HG02759 (cell line): ENCODE data around the gene LRP5.
"Not testable (repeated sequence)": the region's sequence is repeated elsewhere in the genome, so short reads cannot be mapped to it uniquely, and the experiment has no call there.

ENCODE experiments used
- ATAC-seq: cut with Tn5 transposase; IDR thresholded peaks from one replicate; pipeline ENCODE4 v1.9.1; 2021; ENCODE audit warnings: mild to moderate bottlenecking, moderate library complexity; ENCODE audit not compliant: unreplicated experiment

The LRP5 gene

DNA sequence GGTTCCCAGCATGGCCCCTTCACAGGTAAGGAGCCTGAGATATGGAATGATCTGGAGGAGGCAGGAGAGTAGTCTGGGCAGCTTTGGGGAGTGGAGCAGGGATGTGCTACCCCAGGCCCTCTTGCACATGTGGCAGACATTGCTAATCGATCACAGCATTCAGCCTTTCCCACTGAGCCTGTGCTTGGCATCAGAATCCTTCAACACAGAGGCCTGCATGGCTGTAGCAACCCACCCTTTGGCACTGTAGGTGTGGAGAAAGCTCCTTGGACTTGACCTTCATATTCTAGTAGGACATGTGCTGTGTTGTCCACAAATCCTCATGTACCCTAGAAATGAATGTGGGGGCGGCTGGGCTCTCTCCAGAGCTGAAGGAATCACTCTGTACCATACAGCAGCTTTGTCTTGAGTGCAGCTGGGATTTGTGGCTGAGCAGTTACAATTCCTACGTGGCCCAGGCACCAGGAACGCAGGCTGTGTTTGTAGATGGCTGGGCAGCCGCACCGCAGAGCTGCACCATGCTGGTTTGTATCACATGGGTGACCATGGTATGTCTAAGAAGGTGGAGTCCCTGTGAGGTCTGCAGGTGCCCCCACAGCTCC, 126.4 kb downstream of the LRP5 start:
- ATAC-seq, result no peak

GRCh38 chr11:68439355-68440065, 127.1 kb downstream of the LRP5 start:
- no peak for ATAC-seq

GRCh38 chr11:68440224-68440623, 127.8 kb downstream of the LRP5 start:
- no peak for ATAC-seq

DNA sequence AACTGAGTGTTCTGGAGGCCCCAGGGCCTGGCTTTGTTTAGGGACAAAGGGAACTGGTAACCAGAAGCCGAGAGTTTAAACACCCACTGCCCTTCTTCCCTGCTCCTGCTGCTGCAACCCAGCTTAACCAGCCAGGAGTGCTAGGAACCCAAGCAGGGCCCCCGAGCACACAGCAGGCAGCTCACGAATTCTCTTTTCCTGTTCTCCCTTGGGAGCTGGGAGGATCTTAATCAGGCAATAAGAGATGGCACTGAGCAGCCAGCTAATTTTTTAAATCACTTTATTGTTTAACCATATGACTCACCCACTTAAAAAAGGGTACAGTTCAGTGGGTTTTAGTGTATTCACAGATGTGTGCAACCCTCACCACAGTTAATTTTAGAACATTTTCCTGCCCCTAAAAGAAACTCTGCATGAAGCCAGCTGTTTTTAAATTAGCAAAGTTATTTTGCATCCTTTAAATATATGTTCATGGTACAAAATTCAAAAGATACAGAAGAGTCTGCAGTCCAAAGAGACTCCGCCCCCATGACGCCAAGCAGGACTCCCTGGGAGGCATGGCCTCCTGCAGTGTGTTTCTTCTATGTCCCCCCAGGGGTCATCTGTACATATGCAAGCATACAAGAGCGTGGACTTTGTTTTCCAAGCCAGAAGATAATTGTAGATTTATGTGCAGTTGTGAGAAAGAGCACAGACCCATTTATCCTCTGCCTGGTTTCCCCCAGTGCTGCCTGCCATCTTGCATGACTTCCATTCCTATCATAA, 129.3 kb downstream of the LRP5 start:
- no peak for ATAC-seq

DNA sequence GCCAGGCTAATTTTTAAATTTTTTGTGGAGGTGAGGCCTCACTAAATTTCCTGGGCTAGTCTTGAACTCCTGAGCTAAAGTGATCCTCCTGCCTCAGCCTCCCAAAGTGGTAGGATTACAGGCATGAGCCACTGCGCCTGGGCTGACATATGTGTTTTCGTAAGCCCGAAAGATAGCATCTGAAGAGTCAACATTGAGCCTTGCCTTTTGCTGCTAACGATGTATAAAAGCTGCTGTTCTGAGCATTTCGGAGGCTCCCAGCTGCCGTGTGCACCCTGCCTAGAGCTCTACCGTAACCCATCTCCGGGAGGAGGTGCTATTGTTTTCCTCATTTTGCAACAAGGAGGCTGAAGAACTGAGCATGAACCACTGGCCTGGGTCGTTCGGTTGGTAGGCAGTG, 130.0 kb downstream of the LRP5 start:
- no peak for ATAC-seq

- ATAC-seq, result no peak
Observed at GRCh38 chr11:68444566-68444965, 132.2 kb downstream of the LRP5 start.

DNA sequence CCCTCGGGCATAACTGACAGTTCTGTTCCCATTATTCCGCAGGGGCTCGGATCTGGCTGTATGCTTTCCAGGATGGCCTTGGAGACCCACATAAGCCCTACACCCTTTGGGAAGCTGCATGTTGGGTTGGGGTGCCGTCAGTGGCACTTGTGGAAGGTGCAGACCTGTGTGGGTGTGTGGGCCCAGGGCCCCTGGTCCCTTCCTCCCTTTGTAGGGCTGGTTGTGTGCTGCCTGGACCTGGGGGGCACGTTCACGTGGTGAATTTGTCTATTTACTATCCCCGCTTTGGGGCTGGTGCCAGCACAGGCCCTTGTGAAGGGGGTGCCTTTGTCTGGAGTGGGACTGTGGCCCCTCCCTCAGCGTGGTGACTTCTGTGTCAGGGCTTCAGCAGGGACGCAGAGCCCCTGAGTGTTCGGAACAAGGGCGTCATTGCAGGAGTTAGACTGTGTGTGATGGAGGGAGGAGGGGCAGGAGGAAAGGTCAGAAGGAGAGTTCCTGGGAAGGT, 133.2 kb downstream of the LRP5 start:
- ATAC-seq, result no peak

GRCh38 chr11:68446046-68446725, 133.8 kb downstream of the LRP5 start:
- ATAC-seq, result no peak

GRCh38 chr11:68447015-68447801, 134.8 kb downstream of the LRP5 start:
- ATAC-seq, result no peak

- not testable (repeated sequence) for ATAC-seq
Observed at GRCh38 chr11:68447914-68448313, 135.5 kb downstream of the LRP5 start.

GRCh38 chr11:68448604-68449011, 136.2 kb downstream of the LRP5 start:
- ATAC-seq, result no peak

GRCh38 chr11:68449951-68450350, 137.6 kb downstream of the LRP5 start:
- ATAC-seq, result no peak

DNA sequence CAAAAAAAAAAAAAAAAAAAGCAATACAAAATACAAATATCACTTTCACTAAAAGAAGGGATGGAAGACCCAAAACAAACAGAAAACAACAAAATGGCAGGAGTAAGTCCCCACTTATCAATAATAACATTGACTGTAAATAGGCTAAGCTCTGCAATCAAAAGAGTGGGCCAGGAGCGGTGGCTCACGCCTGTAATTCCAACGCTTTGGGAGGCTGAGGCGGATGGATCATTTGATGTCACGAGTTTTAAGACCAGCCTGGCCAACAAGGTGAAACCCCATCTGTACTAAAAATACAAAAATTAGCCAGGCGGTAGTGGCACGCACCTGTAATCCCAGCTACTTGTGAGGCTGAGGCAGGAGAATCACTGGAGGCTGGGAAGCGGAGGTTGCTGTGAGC, 138.3 kb downstream of the LRP5 start:
- ATAC-seq, result no peak

DNA sequence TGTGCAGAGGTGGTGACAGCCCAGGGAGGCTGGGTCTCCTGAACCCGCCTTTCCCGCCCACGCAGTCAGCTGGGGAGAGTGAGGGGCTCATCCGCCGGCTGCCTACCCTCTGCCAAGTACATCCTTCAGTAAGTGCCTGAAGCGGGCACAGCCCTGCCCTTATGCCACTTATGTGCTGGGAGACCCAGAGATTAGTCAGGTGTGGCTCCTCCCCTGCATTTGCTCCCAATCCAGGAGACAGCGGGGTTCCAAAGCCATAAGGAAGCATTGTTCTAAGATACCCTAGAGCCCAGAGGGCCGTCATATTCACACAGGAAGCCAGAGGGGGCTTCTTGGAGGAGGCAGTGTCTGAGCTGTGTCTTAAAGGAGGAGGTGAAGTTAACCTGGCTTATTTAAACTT, 142.4 kb downstream of the LRP5 start:
- no peak for ATAC-seq

DNA sequence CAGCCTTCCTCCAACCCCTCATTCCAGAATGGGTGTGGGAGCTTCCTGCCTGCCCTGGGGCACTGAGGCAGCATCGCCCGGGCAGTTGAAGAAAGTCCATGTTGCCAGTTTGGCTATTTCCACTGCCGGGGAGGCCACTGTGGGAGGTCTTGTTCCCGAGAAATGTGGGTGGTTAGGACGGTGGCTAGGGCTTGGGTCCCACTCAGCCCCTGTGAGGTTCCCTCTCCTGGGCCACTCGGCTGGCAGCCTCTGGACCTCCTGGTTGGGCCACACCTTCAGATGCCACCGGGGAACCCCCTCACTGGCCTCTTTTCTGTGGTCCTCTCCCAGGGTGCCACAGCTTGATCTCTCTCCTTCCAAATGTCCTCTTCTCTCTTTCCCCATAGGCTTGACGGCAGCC, 143.1 kb downstream of the LRP5 start:
- ATAC-seq, result no peak

- no peak for ATAC-seq
Observed at GRCh38 chr11:68457216-68457897, 145.0 kb downstream of the LRP5 start.

GRCh38 chr11:68457898-68458249, 145.5 kb downstream of the LRP5 start:
- no peak for ATAC-seq

GRCh38 chr11:68458340-68458739, 145.9 kb downstream of the LRP5 start:
- ATAC-seq, result not testable (repeated sequence)

DNA sequence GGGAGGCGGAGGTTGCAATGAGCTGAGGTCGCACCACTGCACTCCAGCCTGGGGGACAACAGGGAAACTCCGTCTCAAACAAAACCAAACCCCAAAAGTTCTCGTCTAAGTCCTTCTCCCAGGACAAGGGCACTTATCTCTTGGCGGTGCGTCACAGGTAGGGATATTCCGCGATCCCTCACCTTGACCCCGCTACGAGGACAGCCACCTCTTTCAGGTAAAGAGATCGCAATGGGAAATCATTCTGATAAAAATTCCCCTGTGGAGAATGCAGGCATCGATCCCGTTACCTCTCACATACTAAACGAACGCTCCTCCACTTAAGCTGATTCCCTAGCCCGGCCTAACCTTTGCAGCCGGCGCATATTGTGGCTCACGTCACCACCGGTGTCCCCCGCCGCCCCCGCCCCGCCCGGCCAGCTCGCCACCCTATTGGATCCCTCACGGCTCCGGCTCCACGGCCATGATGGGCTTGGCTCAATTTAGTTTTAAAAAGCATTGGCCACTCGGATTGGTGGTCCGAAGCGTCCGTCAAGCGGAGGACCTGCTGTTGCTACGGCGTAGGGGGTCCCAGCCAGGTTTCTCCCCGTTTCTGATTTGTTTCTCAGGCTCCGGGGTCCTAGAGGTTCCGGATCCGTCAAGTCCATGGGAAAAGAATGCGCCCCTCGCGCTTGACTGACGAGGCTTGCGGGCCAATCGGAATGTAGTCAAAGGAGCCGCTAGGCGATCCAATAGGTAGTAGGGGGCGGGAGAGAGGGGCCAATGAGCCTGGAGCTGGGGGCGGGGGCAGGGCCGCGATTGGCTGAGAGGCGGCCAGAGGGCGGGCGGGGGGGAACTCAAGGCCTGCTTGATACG, 147.7 kb downstream of the LRP5 start:
- peak; percentile 77 for ATAC-seq
